Activated CD4-positive, alpha-beta T cell treated with anti-CD3 and anti-CD28 coated beads for 36 hours (primary cell): Measurements from ENCODE around the gene IL15. TPM values are rescaled to one million over a fixed set of nuclear protein-coding genes. Genes with fewer than 3 reads are reported as not detected.

Experiments used
- ATAC-seq: fragments of 200-7000 bp; cut with Tn5 transposase; one replicate; pipeline ENCODE4 v1.10.0; 2021; ENCODE audit warnings: mild to moderate bottlenecking, moderate library complexity
- CTCF ChIA-PET: fragments of 350-600 bp; sonication (Branson Sonifier 250); formaldehyde crosslinking; loops from one replicate; lab custom pipeline; 2021; ENCODE audit warnings: antibody characterized with exemption; lab: Charles Lee
- POLR2A ChIA-PET: fragments of 350-600 bp; sonication (Branson Sonifier 250); formaldehyde crosslinking; loops from one replicate; lab custom pipeline; 2021; ENCODE audit warnings: antibody characterized with exemption, inconsistent platforms; lab: Charles Lee
- DNase-seq: peaks from one replicate; pipeline ENCODE4 v3.0.0-alpha.2; 2020
- H3K27ac Mint-ChIP-seq: one replicate; pipeline ENCODE4 v1.8.0; 2021; ENCODE audit warnings: mixed read lengths
- H3K27me3 Mint-ChIP-seq: one replicate; pipeline ENCODE4 v1.8.0; 2021; ENCODE audit warnings: mixed read lengths
- H3K36me3 Mint-ChIP-seq: one replicate; pipeline ENCODE4 v1.8.0; 2021; ENCODE audit warnings: low read depth, mixed read lengths
- H3K4me1 Mint-ChIP-seq: one replicate; pipeline ENCODE4 v1.8.0; 2021; ENCODE audit warnings: mixed read lengths
- H3K4me3 Mint-ChIP-seq: one replicate; pipeline ENCODE4 v1.8.0; 2021; ENCODE audit warnings: mild to moderate bottlenecking, moderate library complexity, mixed read lengths
- H3K9me3 Mint-ChIP-seq: one replicate; pipeline ENCODE4 v1.8.0; 2021; ENCODE audit warnings: low read depth, mixed read lengths
- intact Hi-C, 2 experiments: fragments of 100-400 bp; cut with DNase I in 1 of 2; cut with micrococcal nuclease in 1 of 2; formaldehyde crosslinking; loops; one replicate each; pipeline versions ENCODE4 v1.14.2 to v1.15.1; 2022 to 2024; cut with DNase I, micrococcal nuclease
- total RNA-seq, 2 experiments: library from RNA; stranded (reverse); gene quantifications; one replicate each; pipeline ENCODE4 v1.2.3, GENCODE V29; 2021

The IL15 gene
- total RNA-seq, 2 experiments from 2014 or later = 0.37 to 1.1 TPM

DNA sequence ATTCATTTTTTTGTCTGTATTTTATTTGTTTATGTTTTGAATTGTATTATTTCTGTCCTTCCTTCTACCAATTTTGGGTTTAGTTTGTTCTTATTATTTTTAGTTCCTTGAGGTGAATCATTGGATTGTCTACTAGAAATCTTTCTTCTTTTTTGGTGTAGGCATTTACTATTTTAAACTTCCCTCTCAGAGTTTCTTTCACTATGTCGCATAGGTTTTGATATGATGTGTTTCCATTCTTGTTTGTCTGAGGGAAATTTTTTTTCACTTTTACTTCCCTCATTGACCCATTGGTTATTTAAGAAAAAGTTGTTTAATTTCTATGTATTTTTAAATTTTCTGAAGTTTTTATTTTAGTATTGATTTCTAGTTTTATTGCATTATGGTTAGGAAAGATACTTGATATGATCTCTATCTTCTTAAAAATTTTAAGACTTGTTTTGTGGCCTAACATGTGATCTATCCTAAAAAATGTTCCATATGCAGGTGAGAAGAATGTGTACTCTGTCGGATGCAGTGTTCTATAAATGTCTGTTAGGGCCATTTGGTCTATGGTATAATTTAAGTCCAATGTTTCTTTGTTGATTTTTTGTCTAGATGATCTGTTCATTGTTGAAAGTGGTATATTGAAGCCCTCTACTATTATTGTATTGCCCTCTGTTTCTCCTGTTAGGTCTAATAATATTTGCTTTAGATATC is 68.8 kb downstream of the IL15 start:
- ATAC-seq = no peak
- H3K9me3 Mint-ChIP-seq = peaks cover 9% of the 10 kb centered on the region
- H3K27me3 Mint-ChIP-seq = peaks cover 2% of the 10 kb centered on the region
- no peaks in the 10 kb centered on the region for H3K4me1 Mint-ChIP-seq
- ChIA-PET POLR2A (no interaction called here), CTCF (no interaction called here)
- no peak overlapping the region for H3K4me3 Mint-ChIP-seq
- no peak overlapping the region for H3K27ac Mint-ChIP-seq
- intact Hi-C loops = loop anchor here in 1 of 2 experiments (2.0 kb wide), 1 partner anchor 68 kb away; the partner anchor contains the start of gene IL15
- DNase-seq = no peak
- H3K36me3 Mint-ChIP-seq = no peaks in the 10 kb centered on the region

DNA sequence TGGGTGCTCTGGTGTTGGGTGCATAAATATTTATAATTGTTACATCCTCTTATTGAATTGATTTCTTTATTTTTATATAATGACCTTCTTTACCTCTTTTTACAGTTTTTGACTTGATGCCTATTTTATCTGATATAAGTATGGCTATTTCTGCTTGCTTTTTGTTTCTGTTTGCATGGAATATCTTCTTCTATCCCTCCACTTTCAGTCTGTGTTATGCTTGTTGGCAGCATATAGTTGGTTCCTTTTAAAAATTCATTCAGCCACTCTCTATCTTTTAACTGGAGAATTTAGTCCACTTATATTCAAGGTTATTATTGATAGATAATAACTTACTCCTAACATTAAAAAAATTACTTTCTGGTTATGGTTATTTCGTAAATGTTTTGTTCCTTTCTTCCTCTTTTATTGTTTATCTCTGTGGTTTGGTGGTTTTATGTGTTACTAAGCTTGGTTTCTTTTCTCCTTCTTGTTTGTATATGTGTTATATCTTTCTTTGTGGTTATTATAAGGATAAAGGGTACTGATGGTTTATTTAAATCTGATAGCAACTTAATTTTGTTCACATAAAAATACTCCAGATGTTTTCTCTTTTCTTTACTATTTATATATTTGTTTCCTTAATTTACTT is 69.5 kb downstream of the IL15 start:
- CTCF ChIA-PET = interaction anchor here (1.2 to 1.4 kb wide), 3 partner anchors 10 to 33 kb away, joined by 3 to 6 read pairs (median 3); no protein-coding TSS in a partner anchor
- Mint-ChIP-seq H3K9me3 (peaks cover 9% of the 10 kb centered on the region), H3K4me3 (no peak overlapping the region), H3K27ac (no peak overlapping the region), H3K27me3 (peaks cover 2% of the 10 kb centered on the region), H3K4me1 (no peaks in the 10 kb centered on the region), H3K36me3 (no peaks in the 10 kb centered on the region)
- no peak for DNase-seq
- POLR2A ChIA-PET = no interaction called here
- no peak for ATAC-seq
- intact Hi-C loops = loop anchor here in 1 of 2 experiments (2.0 kb wide), 1 partner anchor 69 kb away; the partner anchor contains the start of gene IL15

DNA sequence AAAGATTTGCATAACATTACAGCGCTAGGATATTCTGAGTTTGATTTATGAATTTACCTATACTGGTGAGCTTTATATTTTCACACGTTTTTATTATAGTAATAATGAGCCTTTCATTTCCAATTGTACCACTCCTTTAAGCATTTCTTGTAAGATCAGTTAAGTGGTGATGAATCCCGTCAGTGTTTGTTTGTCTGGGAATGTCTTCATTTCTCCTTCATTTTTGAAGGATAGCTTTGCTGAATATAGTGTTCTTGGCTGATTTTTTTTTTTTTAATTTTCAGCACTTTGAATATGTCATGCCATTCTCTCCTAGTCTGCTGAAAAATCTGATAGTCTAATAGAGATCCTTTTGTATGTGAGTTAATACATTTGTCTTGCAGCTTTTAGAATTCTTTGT is 70.1 kb downstream of the IL15 start:
- DNase-seq (no peak), ATAC-seq (no peak)
- Mint-ChIP-seq H3K27ac (no peak overlapping the region), H3K4me3 (no peak overlapping the region), H3K36me3 (no peaks in the 10 kb centered on the region), H3K9me3 (peaks cover 9% of the 10 kb centered on the region), H3K27me3 (peaks cover 2% of the 10 kb centered on the region), H3K4me1 (no peaks in the 10 kb centered on the region)
- POLR2A ChIA-PET = no interaction called here
- CTCF ChIA-PET = interaction anchor here (1.2 to 1.4 kb wide), 3 partner anchors 10 to 33 kb away, joined by 3 to 6 read pairs (median 3); no protein-coding TSS in a partner anchor
- intact Hi-C loops = no loop called here

DNA sequence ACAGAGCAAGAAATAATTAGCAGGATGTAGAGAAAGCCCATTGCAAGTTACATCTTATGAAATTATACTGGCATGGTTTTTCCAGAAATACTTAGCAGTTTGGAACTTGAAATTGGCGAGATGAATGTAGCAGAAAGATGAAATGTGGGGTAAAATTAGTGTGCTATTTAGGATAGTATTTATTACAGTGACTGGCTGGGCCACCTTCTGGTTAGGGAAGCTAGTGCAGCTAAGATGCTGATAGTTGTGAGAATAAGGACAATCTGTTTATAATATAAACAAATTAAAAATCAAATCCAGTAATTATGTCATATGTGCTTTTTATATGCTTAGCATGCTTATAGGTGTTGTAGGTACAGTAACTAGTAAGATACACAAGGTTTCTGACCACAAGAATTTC is 74.8 kb downstream of the IL15 start:
- ChIA-PET POLR2A (no interaction called here), CTCF (interaction anchor here (1.0 to 1.6 kb wide), 3 partner anchors 8 to 727 kb away, joined by 3 to 5 read pairs (median 4); no protein-coding TSS in a partner anchor)
- Mint-ChIP-seq H3K27ac (no peak overlapping the region), H3K36me3 (no peaks in the 10 kb centered on the region), H3K9me3 (peaks cover 9% of the 10 kb centered on the region), H3K27me3 (no peaks in the 10 kb centered on the region), H3K4me3 (no peak overlapping the region), H3K4me1 (no peaks in the 10 kb centered on the region)
- no peak for ATAC-seq
- intact Hi-C loops = loop anchor here in 1 of 2 experiments (5.0 kb wide), 1 partner anchor 404 kb away; no protein-coding TSS in a partner anchor
- no peak for DNase-seq

DNA sequence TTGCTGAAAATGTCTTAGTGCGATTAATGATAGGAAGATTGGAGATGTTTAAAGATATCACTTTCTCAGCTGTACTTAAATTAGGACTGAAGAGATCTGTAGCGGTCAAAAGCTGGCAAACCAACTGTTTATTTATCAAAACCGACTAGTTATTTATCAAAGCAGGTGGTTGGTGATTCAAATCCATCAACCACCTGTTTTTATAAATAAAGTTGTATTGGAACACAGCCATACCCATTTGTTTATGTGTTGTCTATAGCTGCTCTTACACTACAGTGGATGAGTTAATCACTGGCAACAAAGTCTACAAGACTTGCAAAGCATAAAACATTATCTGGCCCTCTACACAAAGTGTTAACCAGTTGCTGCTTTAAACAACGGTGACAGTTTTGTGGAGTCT is 76.8 kb downstream of the IL15 start:
- intact Hi-C loops = loop anchor here in 1 of 2 experiments (5.0 kb wide), 1 partner anchor 406 kb away; no protein-coding TSS in a partner anchor
- no peak for DNase-seq
- Mint-ChIP-seq H3K9me3 (peaks cover 3% of the 10 kb centered on the region), H3K36me3 (no peaks in the 10 kb centered on the region), H3K4me1 (no peaks in the 10 kb centered on the region), H3K27ac (no peak overlapping the region), H3K4me3 (no peak overlapping the region), H3K27me3 (no peaks in the 10 kb centered on the region)
- POLR2A ChIA-PET = no interaction called here
- no peak for ATAC-seq
- CTCF ChIA-PET = interaction anchor here (1.1 to 1.6 kb wide), 2 partner anchors 24 to 104 kb away, joined by 3 read pairs; no protein-coding TSS in a partner anchor

DNA sequence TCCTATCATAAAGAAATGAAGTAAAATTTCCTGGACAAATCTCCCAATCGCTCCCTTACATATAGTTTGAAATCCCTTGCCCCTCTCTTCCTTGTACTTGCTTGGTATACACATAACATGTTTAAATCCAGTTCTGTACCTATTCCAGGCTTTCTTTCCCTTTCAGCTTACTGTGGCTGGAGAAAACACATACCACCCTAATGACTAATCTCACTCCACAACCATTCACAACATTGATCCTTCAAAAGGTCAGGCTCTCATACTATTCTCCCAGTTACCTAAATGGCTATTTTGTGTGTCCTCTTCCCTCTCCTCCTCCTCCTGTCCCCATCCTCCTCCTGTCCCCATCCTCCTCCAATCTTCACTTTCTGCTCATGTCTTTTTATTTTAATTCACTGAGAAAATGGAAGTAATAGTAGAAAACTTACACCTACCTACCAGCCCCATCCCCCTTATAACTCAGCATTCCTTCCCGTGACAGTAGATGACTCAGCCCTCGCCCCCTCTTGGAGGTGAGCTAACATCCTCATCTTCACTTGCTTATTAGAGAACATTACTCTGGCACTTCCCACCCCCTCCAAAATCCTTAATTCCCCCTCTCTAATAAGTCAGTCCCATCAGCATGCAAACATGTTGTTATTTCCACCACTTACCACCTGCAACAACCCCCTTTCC is 77.5 kb downstream of the IL15 start:
- Mint-ChIP-seq H3K36me3 (no peaks in the 10 kb centered on the region), H3K27me3 (no peaks in the 10 kb centered on the region), H3K9me3 (no peaks in the 10 kb centered on the region), H3K4me1 (no peaks in the 10 kb centered on the region), H3K4me3 (no peak overlapping the region), H3K27ac (no peak overlapping the region)
- no peak for DNase-seq
- no peak for ATAC-seq
- CTCF ChIA-PET = no interaction called here
- intact Hi-C loops = loop anchor here in 1 of 2 experiments (5.0 kb wide), 1 partner anchor 407 kb away; no protein-coding TSS in a partner anchor
- POLR2A ChIA-PET = no interaction called here

DNA sequence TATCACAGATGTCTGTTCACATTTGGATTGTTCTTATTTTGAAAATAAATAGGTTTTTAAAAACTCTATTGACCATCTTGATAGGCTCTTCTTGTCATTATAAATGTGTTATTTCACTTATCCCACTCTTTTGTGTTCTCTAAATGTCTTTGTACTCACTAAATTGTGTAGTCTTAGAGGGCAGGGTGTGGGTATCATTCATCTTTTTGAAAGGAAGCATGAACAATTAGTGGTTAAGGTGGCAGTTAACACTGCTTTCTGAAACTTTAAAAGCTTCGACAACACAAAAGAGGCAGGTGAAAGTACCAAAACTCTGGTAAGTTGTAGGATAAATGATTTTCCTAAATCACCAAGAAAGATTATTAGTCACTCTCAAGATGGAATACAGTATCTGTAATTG is 83.2 kb downstream of the IL15 start:
- no peak for ATAC-seq
- ChIA-PET CTCF (no interaction called here), POLR2A (no interaction called here)
- intact Hi-C loops = no loop called here
- Mint-ChIP-seq H3K9me3 (no peaks in the 10 kb centered on the region), H3K27ac (no peak overlapping the region), H3K36me3 (no peaks in the 10 kb centered on the region), H3K4me3 (no peak overlapping the region), H3K27me3 (no peaks in the 10 kb centered on the region), H3K4me1 (no peaks in the 10 kb centered on the region)
- DNase-seq = no peak

DNA sequence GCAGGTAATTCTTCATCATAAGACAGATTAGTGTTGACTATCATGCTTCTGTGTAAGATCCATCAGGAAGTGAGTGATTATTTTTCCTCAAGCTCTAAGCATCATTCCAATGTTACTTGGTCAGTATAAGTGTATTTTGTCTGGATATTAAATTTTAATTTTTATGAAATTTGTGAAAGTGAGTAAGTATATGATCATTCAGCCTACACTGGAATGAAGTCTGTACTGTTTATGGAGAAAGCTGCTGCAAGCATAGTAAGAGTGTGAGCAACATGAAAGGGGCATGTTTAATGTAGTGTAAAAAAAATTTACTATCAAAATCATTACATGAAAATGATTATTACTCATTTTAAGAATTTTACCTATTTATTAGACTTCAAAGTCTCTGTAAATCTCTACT is 84.8 kb downstream of the IL15 start:
- ATAC-seq (no peak), DNase-seq (no peak)
- ChIA-PET CTCF (interaction anchor here (0.5 kb wide), 1 partner anchor 77 kb away, joined by 3 read pairs; no protein-coding TSS in a partner anchor), POLR2A (no interaction called here)
- no peak overlapping the region for H3K4me3 Mint-ChIP-seq
- H3K36me3 Mint-ChIP-seq = no peaks in the 10 kb centered on the region
- H3K4me1 Mint-ChIP-seq = no peaks in the 10 kb centered on the region
- H3K27me3 Mint-ChIP-seq = no peaks in the 10 kb centered on the region
- H3K27ac Mint-ChIP-seq = no peak overlapping the region
- intact Hi-C loops = no loop called here
- no peaks in the 10 kb centered on the region for H3K9me3 Mint-ChIP-seq

DNA sequence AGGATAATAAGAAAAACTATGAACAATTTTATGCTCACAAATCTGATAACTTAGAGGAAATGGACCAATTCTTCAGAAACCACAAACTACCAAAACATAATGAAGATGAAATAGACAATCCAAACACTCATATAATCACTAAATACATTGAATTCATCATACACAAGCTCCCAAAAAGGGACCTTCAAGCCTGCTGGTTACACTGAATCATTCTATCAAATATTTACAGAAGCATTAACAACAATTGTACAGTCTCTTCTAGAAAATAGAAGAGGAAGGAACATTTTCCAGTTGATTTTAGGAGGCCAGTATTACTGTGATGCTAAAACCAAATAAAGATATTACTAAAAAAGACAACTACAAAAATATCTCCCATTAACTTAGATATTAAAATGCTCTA is 88.3 kb downstream of the IL15 start:
- H3K36me3 Mint-ChIP-seq = no peaks in the 10 kb centered on the region
- POLR2A ChIA-PET = no interaction called here
- no peak overlapping the region for H3K4me3 Mint-ChIP-seq
- no peak for ATAC-seq
- intact Hi-C loops = no loop called here
- H3K27me3 Mint-ChIP-seq = peaks cover 2% of the 10 kb centered on the region
- no peak overlapping the region for H3K27ac Mint-ChIP-seq
- no peaks in the 10 kb centered on the region for H3K9me3 Mint-ChIP-seq
- no peak for DNase-seq
- CTCF ChIA-PET = no interaction called here
- no peaks in the 10 kb centered on the region for H3K4me1 Mint-ChIP-seq

DNA sequence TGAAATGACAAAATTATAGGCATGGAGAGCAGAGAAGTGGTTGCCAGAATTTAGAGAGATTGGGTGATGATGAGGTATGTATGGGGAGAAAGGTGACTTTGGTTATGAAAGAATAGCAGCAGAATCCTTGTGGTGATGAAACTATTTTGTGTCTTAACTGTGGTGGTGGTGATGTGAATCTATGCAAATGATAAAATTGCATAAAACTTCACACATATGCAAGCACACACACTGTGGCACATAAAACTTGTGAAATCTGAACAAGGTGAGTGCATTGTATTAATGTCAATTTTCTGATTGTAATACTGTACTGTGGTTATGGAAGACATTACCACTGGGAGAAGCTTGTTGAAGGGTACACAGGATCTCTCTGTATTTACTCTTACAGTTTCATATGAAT is 91.0 kb downstream of the IL15 start:
- DNase-seq (no peak), ATAC-seq (no peak)
- Mint-ChIP-seq H3K4me1 (no peaks in the 10 kb centered on the region), H3K27me3 (peaks cover 2% of the 10 kb centered on the region), H3K9me3 (no peaks in the 10 kb centered on the region), H3K36me3 (no peaks in the 10 kb centered on the region), H3K27ac (no peak overlapping the region), H3K4me3 (no peak overlapping the region)
- ChIA-PET CTCF (no interaction called here), POLR2A (no interaction called here)
- intact Hi-C loops = no loop called here

DNA sequence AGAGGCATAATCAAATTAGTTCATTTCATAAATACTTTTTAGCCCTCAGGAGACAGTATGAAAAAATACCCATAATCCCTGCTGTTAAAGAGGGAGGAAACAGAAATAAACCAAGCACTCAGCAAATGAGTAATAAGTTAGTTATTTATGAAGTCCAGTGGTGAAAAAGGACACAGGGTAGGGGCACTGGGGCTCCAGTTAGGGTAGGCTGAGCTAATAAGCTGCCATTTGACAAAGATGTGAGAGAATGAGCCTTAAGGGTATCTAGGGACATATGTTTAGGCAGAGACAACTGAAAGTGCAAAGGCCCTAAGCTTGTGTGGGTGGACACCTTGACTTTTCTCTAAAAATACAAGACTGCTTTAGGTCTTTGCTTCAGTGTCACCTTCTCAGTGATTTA is 94.4 kb downstream of the IL15 start:
- POLR2A ChIA-PET = no interaction called here
- no peak overlapping the region for H3K4me3 Mint-ChIP-seq
- no peak for ATAC-seq
- H3K4me1 Mint-ChIP-seq = no peaks in the 10 kb centered on the region
- CTCF ChIA-PET = no interaction called here
- intact Hi-C loops = no loop called here
- H3K36me3 Mint-ChIP-seq = no peaks in the 10 kb centered on the region
- H3K9me3 Mint-ChIP-seq = no peaks in the 10 kb centered on the region
- no peak for DNase-seq
- H3K27me3 Mint-ChIP-seq = peaks cover 2% of the 10 kb centered on the region
- H3K27ac Mint-ChIP-seq = no peak overlapping the region
